ENCODE measurements around the gene GNAL. TPM values are rescaled to one million over a fixed set of nuclear protein-coding genes. Genes with fewer than 3 reads are reported as not detected.

The GNAL gene
- total RNA-seq, 6 experiments from 2014 or later = 0.09 to 0.21 (median 0.17) TPM

- Mint-ChIP-seq H3K4me3 (no peak overlapping the region), H3K4me1 (ENCODE audit: low read depth) (peaks cover 5% of the 10 kb centered on the region), H3K27me3 (ENCODE audit: insufficient read depth) (peaks cover 37% of the 10 kb centered on the region), H3K36me3 (ENCODE audit: low read depth) (0 out of 2 replicates have a peak, but pooled peaks cover 4% of the 10 kb centered on the region), H3K9me3 (no peaks in the 10 kb centered on the region; the same call in 1 of the 2 replicates), H3K27ac (no peak overlapping the region)
- DNase-seq = no peak
- TF ChIP-seq CTCF (IDR thresholded peaks at IDR 0.05) = no peak
Measured at GRCh38 chr18:11747286-11747685, 58.2 kb downstream of the GNAL start.

- Mint-ChIP-seq H3K36me3 (ENCODE audit: low read depth) (0 out of 2 replicates have a peak, but pooled peaks cover 4% of the 10 kb centered on the region), H3K27me3 (ENCODE audit: insufficient read depth) (peaks cover 35% of the 10 kb centered on the region), H3K27ac (no peak overlapping the region), H3K9me3 (no peaks in the 10 kb centered on the region; the same call in 1 of the 2 replicates), H3K4me1 (ENCODE audit: low read depth) (peaks cover 7% of the 10 kb centered on the region), H3K4me3 (no peak overlapping the region)
- no peak for DNase-seq
- no peak for TF ChIP-seq CTCF (IDR thresholded peaks at IDR 0.05)
Measured at GRCh38 chr18:11747731-11748130, 58.7 kb downstream of the GNAL start.

GRCh38 chr18:11749305-11749704 lies 60.2 kb downstream of the GNAL start:
- 0 out of 2 replicates have a peak, but pooled peaks cover 4% of the 10 kb centered on the region for H3K36me3 Mint-ChIP-seq (ENCODE audit: low read depth)
- no peak overlapping the region for H3K27ac Mint-ChIP-seq
- DNase-seq = no peak
- no peak for TF ChIP-seq CTCF (IDR thresholded peaks at IDR 0.05)
- H3K4me3 Mint-ChIP-seq = no peak overlapping the region
- peaks cover 33% of the 10 kb centered on the region for H3K27me3 Mint-ChIP-seq (ENCODE audit: insufficient read depth)
- H3K9me3 Mint-ChIP-seq = no peaks in the 10 kb centered on the region; the same call in 1 of the 2 replicates
- H3K4me1 Mint-ChIP-seq (ENCODE audit: low read depth) = peaks cover 7% of the 10 kb centered on the region

GRCh38 chr18:11750171-11750570 lies 61.1 kb downstream of the GNAL start:
- no peak for TF ChIP-seq CTCF (IDR thresholded peaks at IDR 0.05)
- Mint-ChIP-seq H3K4me3 (no peak overlapping the region), H3K4me1 (ENCODE audit: low read depth) (peaks cover 7% of the 10 kb centered on the region), H3K9me3 (no peaks in the 10 kb centered on the region; the same call in 1 of the 2 replicates), H3K27me3 (ENCODE audit: insufficient read depth) (peaks cover 30% of the 10 kb centered on the region), H3K27ac (no peak overlapping the region), H3K36me3 (ENCODE audit: low read depth) (0 out of 2 replicates have a peak, but pooled peaks cover 4% of the 10 kb centered on the region)
- DNase-seq = no peak

- Mint-ChIP-seq H3K27ac (no peak overlapping the region), H3K4me1 (ENCODE audit: low read depth) (peaks cover 7% of the 10 kb centered on the region), H3K4me3 (no peak overlapping the region), H3K36me3 (ENCODE audit: low read depth) (0 out of 2 replicates have a peak, but pooled peaks cover 4% of the 10 kb centered on the region), H3K27me3 (ENCODE audit: insufficient read depth) (peaks cover 29% of the 10 kb centered on the region), H3K9me3 (no peaks in the 10 kb centered on the region; the same call in 1 of the 2 replicates)
- no peak for DNase-seq
- no peak for TF ChIP-seq CTCF (IDR thresholded peaks at IDR 0.05)
Measured at GRCh38 chr18:11750581-11751310, 61.7 kb downstream of the GNAL start.
